Activated CD4-positive, alpha-beta T cell treated with anti-CD3 and anti-CD28 coated beads, Interleukin-2, amount 50 U/mL, for 24 hours (primary cell): ENCODE data around the gene THRB.

Experiments used
- DNase-seq, 2 donors: peaks; one replicate each; pipeline ENCODE4 v3.0.0-alpha.2; 2020; ENCODE audit warnings: low read depth in 1 of 2, low spot score in 1 of 2

The THRB gene

DNA sequence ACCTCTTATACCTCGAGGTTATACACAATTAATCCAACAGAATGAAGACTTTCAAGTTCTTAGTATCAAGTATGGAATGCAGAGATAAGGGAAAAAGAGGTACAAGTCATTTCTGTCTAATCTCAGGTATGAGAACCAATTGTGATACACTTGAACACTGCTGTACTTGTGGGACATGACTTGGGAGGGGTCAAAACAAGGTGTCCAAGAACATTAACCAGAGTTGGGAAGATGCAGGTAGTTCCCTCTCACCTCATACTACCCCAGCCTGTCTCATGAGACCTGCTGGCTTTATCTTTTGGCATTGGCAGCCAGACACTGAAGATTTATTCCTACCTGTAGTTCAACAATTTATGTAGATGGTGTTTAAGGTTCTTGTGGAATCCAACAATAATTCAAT, 339.9 kb downstream of the THRB start:
- DNase-seq: no peak

DNA sequence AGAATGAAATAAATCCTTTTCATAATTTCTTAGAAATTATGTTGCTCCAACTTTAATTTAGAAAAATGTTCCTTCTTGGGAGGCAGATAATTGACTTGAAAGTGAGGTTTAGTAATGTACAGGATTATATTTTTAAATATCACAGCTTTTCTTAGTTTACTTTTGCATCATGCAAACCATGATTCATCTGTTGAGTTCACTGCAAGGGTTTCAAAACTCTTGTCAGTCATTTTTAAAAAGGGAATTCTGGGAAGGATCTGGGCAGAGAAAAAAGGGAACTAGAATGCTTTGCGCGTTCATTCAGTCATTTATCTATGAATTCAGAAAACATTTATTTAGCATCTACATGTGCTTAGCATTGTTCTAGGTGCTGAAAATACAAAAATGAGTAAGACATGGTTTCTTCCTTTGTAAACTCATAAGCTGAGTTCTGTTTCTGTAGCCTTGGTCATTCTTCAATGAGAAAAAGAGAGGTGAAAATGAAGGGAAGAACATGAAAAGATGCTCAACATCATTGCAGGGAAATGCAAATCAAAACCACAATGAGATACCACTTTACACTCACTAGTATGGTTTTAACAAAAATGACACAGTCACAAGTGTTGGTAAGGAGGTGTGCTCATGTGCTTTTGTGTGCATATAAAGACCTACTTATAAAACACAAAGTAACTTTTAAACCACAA, 340.5 kb downstream of the THRB start:
- DNase-seq: no peak

DNA sequence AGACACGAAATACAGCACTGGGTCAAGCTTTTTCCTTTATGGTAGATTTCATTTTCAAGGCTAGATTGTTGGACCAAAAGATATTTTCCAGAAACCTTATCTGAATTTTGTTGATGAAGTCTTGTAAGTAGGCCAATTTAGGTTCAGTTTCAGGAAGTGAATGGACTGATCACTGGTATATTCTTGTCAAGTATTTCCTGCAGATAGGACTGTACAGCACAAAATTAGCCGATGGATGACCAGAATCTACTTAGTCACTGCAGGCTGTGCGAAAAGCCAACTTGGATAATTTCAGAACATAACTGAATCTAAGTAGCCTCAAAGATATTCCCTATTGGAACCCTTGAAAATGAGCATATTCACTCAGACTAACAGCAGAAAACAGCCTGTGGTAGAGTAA, 343.1 kb downstream of the THRB start:
- no peak for DNase-seq

DNA sequence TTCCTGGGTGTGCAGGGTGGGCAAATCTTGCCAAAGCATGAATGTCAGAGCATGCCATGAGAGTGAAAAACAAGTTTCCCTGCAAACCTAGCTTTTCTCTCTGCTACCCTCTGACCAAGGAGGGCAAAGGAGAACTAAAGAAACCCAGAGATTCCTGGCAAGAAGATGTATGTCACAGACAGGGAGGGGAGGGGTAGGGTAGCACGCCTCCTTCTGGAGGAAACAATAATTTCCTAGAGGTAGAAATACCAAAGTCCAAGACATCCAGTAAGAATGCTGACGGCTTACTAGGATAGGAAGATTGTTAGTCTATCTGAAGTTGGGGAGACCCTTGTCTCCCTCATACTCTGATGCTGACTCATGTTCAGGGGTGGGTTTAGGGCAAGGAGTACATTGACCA, 345.6 kb downstream of the THRB start:
- no peak for DNase-seq

DNA sequence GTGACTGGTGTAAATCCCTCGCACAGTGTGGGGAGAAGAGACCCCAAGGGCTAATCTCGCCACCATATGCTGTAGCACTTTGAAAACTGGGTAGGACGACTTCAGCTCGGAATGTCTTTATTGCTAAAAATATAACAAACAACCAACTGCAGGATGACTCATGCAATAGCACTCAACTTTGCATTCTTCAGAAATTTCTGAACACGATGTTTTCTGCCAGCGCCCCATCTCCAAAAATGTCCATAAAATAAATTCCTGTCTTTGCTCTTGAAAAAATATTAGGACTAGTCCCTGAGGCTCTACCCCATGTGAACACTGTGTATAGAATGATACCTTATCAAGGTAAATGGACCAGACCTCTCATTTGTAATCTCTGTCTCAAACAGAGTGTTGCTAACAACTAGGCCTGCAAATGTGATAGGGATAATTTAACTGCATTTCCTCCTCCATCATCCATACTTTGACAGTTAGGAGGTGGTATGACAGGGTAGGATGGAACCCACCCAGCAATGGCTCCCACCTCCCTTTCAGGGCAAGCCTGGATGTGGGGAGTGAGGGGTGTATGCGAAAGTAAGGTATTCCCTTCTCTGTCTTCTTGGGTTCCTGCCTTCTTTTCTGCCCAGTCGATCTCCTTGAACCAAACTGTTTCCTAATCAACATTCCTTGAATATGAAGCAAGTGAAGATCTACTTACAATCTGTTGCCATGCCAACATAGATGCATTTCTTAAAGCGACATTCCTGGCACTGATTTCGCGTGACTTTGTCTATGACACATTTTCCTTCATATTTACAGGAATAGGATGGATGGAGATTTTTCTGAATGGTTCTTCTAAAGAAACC, 348.4 kb downstream of the THRB start:
- DNase-seq: no peak

DNA sequence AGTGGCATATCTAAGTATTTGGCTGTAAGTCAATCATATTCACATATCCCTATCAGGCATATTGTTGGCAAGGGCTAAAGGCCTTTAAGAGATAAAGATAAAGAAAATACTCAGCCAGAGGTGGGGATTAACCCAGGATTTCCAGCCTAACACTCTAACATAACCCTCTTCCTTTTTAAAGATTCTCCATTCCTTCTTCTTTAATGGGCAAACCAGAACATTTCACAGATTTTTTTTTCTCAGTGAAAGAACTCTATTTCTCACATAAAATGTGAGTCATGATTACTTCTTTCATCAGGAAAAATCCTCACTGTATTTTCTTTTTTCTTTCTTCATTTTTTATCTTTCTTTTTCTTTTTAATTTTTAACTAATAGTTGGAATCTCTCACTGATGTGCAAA, 349.2 kb downstream of the THRB start:
- no peak for DNase-seq

DNA sequence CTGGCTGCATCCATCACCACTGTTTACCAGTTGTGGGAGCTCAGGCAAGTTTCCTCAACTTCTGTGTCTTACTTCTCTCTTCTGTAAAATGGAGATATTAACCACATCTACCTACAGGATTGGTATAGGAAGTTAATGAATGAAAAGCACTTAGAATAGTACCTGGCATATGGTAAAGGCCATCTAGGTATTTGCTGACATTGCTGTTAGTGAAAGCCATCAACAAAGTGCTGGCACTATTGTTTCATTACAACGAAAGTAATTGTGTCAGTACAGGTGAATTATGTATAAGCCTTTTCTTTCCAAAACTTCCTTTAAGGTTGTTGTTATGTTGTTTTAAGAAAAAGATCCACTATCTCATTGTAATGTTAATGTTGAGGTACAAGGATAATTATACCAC, 352.5 kb downstream of the THRB start:
- no peak for DNase-seq

DNA sequence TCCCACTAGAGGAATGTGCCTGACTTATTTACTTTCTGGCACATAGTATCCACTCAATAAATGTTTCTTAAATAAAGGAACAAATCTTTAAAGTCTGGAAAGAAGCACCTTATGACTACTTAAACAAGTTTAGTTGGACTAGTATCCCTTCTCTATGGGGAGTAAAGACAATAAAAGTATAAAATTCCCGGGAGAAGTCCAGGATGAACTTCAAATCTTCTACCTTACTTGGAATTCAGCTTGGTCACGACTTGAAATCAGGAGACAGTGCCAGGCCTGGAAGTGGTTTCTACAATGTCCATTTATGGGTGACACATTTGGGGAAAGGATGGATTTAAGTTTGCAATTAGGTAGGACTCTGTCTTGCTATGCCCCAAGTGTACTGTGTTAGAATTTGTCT, 353.1 kb downstream of the THRB start:
- no peak for DNase-seq

DNA sequence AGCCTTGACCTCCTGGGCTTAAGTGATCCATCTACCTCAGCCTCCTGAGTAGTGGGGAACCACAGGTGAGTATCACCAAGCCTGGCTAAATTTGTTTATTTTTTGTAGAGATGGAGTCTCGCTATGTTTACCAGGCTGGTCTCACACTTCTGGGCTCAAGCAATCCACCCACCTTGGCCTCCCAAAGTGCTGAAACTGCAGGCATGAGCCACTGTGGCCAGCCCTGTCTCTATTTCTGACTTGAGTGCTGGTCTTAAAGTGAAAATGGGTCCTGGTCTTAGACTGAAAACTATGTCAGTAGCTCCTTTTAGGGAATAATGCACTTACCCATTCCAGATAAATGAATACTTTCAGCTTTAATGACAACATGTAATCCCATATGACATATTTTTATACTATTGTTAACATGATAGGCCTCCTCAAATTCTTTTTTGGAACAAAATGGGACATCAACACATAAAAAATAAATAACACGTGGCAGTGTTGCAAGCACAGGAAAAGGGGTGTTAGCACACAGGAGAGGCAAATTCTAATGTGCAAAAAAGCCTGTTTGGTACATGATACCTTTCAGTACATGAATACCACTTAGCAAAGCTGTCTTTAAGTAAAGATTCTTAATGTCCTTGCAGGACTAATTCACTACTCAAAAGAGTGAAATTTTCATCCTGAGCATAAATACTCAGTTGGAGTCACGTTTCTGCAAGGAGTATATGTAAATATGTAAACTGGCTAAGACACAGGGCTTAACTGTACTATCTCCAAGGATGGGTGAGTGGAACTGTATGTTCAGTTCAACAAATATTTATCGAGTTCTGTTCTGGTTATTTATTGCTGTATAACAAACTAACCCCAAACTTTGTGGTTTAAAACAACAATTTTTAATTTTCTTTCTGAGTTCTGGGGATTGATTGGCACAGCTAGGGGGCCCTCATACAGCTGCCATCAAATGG, 354.9 kb downstream of the THRB start:
- no peak for DNase-seq

DNA sequence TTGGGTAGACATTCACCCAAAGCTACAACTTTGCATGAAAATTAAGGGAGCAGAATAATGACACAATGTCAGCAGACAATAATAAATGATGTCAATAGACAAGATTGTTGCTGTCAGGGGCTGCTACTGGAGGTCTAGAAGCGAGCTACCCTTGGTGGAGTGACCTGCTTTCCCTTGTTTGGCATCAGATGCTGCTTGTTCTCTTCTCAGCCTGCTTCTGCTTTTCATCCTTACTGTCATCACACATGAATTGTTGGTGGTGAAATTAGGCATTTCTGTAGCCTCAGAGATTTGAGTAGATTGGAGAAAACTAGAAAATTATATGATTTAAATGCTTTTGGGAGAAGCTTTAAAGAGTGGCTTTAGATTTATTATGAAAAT, 355.8 kb downstream of the THRB start:
- DNase-seq: no peak

DNA sequence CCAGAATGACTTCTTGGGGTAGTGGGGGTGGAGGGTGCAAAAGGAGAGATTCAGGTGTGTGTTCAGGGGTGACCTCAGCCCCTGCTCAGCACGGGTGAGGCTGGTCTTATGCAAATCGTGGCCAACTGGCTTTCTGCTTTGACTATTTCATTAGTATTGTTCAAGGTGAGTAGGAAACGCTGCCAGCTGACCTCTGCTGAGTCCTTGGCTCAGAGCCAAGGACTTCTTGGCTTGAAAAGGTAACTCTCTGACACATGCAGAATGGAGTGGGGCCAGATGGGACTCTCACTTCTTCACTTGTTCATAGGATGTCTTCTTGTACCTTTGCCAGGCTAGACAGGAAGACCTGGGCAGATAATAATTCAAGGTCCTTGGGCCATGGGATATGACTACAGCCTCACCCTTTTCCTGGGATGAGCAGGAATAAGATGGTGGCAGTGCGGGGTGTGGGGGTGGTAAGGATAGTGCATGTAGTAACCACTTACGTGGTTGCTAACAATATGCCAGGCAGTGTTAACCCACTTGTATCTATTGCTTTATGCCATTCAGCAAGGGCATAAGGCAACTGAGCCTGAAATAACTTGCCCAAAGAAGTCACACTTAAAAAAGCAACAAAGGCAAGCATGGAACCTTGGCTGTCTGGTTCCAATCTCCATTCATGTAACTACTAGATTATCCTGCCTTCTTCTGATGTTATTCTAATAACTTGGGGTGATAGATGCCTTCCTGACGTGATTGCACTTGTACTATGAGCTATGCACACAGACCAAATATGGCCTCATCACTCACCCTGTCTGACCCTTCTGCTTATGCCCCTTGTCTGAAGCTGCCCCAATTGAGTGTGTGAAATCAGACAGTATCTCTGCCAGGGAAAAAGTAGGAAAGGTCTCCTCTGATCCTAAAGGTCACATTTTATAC, 356.4 kb downstream of the THRB start:
- DNase-seq: no peak

DNA sequence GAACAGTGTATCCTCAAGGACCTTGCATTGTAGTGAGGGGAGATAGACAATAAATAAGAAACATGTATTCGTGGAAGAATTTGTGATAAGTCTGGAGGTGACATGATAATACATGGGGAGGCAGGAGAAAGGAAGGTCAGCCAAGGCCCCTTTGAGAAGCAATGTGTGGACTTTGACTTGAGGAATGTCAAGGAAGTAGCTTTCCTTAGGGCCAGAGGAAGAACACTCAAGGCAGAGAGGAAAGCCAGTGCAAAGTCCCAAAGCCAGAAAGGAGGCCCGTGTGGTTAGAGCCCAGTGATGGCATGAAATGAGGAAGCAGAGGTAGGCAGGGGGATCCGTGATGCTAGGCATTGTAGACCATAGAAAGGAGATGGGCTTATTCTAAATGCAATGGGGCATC, 357.3 kb downstream of the THRB start:
- DNase-seq: no peak

DNA sequence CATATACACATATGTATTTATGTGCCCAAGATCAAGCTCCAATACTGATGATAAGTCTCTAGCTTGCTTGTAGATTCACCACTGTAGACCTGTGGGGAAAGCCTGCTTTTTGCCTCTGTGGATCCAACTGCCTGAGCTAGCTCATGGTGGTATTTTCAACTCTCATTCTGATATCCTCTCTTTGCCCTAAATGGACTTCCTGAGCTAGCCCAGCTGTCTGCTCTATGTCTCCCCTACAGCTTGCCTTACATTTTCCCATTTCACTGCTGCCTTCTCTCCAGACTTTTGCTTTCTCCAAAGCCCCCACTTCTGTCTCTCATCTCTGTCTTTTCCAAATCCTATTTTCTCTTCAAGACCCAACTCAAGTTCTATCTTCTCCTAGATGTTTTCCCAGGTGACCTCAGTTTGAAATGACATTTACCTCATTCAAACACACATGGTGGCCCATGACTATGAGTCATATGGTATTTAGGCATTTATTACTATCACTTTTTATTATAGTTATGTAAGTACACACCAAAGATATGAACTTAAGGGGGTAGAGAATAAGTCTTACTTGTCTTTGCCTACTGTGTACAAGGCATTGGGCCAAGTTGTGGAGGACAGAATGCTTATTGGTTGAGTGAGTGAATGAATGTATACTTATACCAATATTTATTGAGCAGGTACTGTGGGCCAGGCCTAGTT, 357.9 kb downstream of the THRB start:
- DNase-seq: no peak

DNA sequence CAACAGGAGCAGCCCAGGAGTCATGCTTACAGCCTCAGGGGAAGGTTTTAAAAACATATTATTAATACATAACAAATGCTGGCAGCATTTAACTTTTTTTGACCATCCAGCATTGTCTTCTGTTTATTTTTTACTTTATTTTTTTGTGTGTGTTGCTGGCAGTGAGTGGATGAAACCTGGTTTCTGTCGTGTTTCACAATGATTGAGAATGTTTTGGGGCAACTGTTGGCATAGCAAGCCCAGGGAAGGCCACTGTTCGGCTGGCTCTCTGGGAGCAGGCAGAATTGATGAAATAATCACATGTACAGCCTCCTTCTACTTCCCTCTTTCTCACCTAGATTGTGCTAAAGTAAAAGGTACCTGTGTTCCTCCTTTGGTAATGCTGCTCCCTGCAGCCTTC, 359.4 kb downstream of the THRB start:
- no peak for DNase-seq

DNA sequence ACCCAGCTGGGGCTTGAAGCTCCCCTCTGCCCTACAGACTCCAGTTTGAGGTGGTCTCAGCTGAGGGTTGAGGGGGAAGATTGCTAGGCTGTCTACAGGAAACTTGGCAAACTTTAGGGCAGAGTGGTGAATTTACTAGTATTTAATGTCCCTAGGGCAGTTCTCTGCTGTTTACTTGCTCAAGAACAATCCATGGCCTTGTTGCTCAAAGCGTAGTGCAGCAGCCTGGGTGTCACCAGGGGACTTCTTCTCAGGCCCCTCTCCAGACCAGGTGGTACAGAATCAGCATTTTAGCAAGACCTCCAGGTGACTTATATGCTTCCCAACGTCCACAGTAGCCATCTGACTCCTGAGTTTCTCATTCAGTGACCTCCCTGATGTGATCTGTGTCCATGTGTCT, 360.7 kb downstream of the THRB start:
- no peak for DNase-seq

DNA sequence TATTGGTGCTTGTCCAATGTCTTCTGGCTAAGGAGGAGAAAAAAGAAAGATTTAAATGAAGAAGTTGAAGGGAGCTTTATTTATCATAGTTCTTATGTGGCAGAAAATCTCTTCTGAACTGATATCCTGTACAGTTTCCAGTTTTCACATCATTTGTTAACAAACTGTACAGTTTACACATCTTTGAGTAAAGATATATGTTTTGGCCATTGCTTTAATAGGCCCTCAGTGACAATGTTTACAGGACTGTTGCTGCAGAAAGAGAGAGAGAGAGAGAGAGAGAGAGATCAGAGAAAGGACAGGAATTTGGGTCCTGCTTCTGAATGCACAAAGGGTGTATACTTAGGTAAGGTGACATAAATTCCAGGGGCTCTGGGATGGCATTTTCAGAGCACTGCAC, 361.2 kb downstream of the THRB start:
- DNase-seq: no peak

DNA sequence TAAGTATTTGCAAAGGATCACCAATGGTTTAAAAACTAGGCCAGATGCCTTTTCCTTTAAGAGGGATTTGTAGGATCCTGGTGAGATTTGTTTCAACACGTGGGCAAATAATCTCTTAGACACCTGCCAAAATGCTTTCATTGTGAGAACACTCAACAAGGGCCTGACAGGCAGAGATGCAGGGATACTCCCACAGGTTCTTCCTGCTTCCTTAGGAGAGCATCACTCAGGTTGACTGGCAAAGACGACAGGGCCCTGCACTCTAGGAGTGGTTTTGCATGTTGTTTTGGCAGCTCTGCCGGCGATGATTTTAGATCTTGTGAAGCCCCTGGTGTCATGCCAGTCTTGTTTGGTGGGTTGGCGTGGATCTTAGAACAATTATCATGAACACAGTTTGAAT, 365.1 kb downstream of the THRB start:
- no peak for DNase-seq

DNA sequence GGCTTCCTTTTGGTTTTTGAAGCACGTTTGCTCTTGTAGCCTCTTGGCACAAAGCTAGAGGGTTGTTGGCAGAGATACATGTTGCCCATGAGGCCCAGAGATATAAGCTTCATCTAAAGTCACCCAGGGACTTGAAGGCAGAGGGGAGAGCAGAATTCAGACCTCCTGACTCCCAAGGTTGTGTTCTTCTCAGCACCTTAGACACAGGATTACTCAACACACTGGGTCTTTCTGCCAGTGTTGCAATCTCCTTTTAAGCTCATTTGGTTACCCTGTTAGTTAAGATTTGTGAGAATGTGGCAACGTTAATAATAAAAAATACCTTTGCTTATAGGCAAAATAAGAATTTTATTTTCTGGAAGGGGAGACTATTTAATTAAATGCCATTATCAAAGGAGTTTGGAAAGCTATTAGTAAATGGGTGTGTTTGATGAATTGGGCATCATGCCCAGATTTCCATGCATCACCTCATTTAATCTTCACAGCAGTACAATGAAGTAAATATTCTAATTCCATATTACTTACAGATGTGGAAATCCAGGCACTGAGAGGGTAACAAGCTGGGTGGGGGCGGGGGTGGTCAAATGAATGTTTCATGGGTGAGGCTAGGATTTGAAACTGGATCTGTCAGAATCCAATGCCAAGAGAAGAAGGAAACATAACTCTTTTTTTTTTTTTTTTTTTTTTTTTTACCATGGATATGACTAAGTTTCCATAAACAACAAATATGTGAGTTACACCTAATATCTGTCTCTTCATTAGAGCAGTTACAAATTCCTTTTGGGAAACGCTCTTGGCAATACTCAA, 366.2 kb downstream of the THRB start:
- no peak for DNase-seq

DNA sequence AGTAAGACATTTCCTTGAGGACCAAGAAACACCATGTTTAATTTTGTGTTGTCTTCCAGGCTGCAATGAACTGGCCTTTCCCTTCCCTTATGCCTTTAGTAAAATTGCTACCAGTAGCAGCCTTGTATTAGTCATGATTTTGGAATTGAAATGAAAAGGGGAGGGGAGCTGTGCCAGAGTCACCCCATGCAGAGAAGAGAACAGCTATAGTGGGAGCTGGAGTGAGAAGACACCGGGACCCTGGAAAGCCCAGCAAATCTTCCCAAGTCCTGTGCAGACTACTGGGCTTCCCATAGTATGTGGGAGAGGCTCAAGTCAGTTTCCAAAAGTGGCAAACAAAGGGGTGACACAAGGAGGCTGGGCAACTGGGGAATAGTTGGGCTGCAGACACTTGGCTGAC, 371.1 kb downstream of the THRB start:
- DNase-seq: no peak
